Measurements from ENCODE around the gene BEX4.
"Not testable (repeated sequence)": the region's sequence is repeated elsewhere in the genome, so short reads cannot be mapped to it uniquely, and the experiment has no call there.

Gene BEX4, protein sequence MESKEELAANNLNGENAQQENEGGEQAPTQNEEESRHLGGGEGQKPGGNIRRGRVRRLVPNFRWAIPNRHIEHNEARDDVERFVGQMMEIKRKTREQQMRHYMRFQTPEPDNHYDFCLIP

DNA sequence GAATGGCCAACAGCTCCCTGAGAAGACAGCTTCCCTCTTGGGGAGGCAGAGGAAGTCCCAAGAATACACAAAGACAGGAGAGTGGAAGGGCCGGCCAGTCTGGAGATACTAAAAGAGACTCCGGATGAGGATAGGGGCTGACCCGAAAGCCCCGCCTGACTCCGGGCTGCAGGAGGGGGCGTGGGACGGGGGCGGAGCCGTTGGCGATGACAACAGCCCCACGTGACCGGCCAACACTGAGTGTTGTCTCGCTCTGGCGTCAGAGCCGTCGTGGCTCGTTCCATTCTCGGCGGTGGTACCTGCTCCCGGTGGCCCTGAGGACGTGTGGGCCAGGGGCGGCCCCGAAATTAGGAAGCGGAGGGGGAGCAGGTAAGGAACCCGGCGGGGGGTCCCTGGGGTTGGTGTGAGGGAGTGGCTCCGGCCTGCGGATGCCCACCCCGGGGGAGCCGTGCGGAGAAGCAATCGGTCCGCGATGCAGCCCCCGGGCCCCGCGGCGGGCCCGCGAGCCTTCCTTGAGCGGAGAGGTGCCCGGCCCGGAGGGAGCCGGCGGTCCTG is at the start of gene BEX4:
TSS of gene BEX4 (plus strand) at position 239 of the 555 bp plus-strand sequence. CDS start 1,046 bp downstream, outside the sequence.
- ATAC-seq (peak; percentile 94), DNase-seq (peak; percentile 81)

DNA sequence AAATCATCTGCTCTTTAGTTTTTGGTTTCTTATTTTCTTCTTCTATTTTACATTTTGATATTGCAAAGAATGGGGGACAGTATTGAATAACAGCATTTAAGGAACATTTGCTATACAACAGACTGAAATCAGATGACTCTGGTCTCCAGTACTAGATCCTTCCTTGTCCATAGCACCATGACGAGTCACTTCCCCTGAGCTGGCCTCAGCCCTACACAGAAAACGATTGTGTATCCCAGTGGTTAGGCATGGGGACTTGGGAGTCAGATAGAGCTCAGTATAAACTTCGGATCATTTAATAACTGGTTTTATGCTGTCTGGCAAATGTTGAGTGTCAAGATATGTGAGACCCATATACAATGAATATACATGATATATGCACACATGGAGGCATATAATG is 44.7 kb upstream of the BEX4 start:
- no peak for DNase-seq
- no peak for ATAC-seq

DNA sequence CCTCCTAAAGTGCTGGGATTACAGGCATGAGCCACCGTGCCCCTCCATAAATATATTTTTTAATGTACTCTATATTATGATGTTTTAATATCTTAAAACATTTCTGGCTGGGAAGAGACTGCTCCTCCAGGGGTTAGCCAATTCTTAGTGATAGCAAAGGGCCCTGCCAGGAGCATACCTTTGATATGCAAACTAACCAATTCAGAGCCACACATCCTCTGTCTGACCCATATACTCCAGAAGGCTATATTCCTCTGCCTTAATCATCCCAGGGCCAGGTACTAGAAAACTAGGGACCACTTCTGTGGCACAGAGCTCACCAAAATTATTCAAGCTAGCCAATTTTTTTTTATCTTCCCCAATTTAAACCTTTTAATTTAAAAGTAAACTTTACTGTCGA is 43.6 kb upstream of the BEX4 start:
- DNase-seq, result no peak
- no peak for ATAC-seq

DNA sequence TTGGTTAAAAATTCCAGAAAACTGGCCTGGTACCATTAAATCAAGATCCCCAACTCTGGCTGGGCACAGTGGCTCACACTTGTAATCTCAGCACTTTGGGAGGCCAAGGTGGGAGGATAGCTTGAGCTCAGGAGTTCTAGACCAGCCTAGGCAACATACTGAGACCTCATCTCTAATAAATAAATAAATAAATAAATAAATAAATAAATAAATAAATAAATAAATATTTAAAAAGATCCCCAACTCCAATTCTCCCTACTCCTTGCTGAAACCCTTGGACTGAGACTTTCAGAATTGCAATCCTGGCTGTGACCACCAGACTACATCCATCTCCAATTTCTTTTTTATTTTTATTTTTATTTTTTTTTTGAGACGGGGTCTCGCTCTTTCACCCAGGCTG is 39.7 kb upstream of the BEX4 start:
- DNase-seq, ATAC-seq: not testable (repeated sequence)

DNA sequence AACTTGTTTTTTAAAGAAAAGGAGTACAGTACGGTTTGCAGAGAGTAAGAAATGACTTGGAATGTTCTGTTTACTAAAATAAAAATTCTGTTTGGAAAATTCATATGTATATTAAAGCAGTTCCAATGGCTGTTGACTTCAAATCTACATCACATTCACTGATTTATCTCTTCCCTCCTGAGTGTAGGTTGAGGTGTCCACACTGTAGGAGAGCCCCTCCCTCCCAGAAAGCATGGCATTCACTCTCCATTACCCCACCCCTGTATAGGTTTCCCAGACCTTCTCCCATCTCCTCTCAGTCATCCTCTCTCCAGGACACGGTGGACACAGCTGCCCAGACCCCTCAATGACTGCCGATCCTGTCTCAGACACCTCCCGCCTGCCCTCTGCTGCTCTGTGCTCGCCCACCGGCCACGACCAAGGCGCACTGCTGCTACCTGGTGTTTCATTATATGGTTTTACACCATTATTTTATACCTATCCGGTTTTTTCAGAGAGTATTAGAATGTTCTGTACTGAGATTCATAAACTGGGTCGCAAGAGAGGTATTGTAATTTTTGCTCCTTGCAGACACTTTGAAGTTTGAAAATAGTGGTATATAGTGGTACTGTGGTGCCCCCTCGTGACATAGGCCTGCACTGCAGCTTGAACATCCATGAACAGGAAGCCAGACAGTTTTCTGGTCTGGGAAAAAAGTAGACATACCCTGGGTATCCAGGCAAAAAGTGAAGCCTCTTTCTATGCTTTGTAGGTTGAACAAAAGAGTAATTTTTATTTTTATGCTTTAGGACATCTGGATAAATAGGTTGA is 38.8 kb upstream of the BEX4 start:
- ATAC-seq, result no peak
- peak; percentile 49 for DNase-seq

DNA sequence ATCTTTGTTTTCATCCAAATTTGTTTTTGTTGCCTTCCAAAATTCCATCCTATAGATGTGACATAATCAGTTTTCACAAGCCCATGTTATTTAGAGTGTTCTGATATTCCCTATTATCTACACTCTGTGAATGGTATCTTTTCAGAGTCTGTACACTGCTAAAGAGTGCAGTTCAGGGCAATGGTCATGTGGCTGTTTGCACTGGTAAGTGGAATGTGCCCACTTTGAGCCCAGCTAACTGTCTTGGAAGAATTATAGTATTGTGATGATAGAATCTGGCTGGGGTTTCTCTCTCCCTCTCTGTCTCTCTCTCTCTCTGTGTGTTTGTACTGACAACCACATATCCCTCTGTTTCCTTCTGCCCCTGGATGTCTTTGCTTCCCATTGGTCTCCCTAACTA is 37.4 kb upstream of the BEX4 start:
- DNase-seq (no peak), ATAC-seq (no peak)

DNA sequence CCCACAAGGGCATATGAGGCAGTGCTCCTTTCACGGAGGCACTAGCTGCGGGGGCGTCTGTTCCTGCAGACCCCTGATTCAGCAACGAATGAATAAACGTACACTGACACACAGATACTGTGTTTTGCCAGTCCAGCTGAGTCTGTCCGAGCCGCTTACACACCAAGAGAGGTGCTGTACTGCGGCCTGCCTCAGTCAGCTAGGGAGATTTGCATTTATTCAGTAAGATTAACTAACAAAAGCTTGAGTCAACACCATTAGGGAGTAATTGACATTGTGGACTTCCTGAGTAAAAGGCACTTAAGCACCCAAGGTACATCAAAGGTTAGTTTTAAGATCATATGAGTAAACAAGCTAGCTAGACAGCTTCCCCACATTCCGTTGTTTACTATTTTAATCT is 31.0 kb upstream of the BEX4 start:
- ATAC-seq, result no peak
- DNase-seq, result no peak

DNA sequence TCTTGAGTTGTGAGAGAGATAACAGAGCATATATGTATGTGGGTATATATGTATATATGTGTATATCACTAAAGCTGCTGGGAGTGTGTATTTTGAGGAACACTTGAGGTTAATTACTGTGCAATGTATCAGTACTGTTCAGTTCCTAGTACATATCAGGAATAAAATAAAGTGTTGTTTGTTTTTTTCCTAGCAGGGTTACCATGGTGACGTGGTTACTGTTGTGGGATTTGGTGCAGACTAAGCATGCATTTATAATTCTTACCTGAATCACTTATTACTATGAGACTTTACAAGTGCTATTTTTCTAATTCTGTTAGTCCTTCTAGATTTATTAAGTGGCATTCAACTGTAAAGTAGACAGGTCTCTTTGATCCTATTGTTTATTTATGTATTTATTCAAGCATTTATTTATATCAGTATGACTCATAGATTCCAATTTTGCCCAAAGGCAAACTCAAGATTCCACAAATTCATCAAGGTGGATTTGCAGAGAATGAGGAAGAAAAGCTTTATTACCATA is 26.9 kb upstream of the BEX4 start:
- no peak for ATAC-seq

DNA sequence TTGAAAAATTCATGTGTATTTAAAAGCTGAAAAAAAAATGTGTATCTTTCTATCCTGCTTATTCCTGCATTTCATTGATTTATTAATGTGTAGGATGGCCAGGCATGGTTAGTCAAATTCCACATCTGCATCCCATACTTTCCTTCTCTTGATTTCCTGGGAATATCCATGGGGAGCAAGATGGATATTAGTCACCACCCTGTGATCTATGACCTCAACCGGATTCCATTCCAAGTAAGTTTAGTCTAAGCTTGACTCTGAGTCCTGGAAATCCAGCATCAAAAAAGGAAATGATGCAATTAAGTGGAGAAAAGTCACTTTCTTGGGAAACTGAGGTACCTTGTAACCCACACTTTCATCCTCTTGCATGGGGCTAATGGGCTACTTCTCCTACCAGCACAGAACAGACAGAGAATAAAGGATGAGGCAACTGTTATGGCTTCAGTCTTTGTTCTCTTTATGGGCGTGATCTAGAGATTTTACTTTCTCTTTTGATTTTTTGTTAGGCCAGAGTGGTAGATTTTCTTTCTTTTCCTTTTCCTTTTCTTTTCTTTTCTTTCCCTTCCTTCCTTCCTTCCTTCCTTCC is 17.1 kb upstream of the BEX4 start:
- ATAC-seq (no peak), DNase-seq (no peak)

More for the DNA sequence above, 26.9 kb upstream of the BEX4 start:
- no peak for DNase-seq

DNA sequence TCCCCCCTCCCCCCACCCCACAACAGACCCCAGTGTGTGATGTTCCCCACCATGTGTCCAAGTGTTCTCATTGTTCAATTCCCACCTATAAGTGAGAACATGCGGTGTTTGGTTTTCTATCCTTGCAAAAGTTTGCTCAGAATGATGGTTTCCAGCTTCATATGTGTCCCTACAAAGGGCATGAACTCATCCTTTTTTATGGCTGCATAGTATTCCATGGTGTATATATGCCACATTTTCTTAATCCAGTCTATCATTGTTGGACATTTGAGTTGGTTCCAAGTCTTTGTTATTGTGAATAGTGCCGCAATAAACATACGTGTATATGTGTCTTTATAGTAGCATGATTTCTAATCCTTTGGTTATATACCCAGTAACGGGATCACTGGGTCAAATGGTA is 16.2 kb upstream of the BEX4 start:
- not testable (repeated sequence) for ATAC-seq

DNA sequence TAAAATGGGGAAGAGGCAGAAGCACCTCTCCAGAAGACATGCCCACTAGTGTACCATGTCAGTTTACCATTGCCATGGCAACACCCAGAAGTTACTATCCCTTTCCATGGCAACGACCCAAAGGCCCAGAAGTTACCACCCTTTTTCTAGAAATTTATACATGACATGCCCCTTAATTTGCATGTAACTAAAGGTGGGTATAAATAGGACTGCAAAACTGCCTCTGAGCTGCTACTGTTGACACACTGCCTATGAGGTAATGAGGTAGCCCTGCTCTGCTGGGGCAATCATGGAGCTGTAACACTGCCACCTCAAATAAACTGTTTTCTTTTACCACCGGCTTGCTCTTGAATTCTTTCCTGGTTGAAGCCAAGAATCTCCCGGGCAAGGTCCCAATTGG is 13.9 kb upstream of the BEX4 start:
- no peak for DNase-seq
- no peak for ATAC-seq

More for the DNA sequence above, 16.2 kb upstream of the BEX4 start:
- DNase-seq, result not testable (repeated sequence)

DNA sequence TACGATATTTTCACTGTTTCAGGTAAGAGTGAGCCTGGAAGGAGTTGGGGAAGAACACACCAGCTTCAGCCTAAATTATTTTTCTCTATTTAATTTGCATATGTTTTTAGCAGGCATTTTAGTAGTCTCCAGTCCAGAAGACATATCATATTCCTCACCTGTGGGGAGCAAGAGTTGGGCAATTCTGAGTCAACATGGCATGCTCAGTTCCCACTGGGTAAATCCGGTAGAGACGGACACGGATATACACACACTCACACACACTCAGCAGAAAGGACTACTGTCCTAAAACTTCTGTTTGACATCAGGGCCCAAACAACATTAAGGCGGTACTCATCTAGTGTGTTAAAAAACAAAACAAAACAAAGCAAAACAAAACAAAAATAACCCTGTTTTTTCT is 4.9 kb upstream of the BEX4 start:
- DNase-seq (no peak), ATAC-seq (no peak)

DNA sequence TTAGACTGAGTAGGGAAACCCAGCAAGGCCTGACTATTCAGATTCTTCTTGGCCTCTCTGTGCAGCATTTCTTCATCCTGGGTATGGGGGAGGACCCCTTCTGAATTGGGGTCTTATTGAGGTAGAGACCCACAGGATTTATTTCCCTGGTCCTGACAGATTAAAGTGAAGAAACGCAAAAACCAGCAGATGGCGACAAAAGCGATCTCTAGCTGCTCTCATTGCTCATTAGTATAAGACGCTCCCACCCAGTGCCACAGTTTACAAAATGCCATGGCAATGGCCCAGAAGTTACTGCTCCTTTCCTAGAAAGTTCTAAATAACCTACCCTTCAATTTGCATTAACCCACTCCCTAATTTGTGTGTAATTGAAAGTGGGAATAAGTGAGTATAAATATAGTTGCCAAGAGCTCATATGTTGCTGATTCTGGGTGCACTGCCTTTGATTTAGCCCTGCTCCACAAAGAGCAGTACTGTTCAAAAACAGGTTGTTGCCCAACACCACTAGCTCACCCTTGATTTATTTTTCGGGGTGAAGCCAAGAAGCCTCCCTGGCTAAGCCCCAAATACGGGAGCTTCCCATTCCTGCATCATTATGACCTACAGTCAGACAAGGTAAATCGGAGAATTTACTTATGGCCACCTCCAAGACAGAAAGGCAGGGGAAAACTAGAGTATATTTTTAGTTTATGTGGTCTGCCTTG is 3.7 kb upstream of the BEX4 start:
- DNase-seq, result peak; percentile 30
- peak; percentile 14 for ATAC-seq

DNA sequence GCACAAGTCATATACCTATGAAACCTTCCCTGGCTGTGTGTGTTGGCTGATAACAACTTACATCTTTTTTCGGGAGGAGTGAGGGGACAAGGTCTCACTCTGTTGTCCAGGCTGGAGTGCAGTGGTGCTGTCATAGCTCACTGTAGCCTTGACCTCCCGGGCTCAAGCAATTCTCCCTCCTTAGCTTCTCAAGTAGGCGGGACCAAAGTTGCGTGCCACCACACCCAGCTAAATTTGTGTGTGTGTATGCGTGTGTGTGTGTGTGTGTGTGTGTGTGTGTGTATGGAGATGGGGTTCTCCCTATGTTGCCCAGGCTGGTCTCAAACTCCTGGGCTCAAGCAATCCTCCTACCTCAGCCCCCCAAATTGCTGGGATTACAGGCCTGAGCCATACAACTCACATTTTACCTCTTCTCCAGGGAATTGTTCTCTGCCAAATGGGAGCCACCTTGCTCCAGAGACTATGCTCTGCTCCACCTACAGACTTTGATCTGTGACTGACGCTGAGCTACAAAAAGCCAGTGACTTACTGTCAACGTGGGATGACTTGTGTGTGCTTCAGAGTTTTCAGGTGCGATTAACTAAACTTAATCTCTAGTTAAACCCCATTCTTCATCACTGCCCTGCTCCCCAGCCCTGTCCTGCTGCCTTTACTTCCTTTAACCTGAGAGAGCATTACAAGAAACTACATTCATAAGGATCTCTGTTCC is 2.0 kb upstream of the BEX4 start:
- no peak for ATAC-seq
- no peak for DNase-seq

DNA sequence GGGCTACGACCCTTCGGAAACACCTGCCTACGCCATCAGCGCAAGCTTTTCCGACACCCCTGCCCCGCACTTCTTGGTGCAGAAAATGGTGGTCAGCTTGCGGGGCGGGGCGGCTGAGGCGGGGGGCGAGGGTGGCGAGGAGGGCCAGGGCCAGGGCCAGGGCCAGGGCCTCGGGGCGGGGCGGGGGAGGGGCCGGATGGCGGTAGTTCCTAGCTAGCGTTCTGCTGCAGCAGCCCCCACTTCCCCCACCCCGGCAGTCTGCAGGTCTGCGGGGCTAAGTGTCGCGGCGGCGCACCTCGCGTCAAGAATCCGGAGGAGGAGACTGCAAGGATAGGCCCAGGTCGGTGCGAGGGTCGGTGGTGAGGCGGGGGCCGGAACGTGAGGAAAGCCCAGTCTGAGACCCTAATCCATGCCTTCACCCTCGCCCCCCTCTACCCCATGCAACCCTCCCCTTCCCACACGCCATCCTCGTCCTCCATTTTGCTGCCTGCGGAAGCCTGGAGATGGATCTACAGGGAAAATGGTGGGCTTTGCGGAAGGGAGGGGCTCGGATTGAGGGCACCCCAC is 600 bp downstream of the BEX4 start:
- DNase-seq (peak; percentile 27), ATAC-seq (peak; percentile 15)

DNA sequence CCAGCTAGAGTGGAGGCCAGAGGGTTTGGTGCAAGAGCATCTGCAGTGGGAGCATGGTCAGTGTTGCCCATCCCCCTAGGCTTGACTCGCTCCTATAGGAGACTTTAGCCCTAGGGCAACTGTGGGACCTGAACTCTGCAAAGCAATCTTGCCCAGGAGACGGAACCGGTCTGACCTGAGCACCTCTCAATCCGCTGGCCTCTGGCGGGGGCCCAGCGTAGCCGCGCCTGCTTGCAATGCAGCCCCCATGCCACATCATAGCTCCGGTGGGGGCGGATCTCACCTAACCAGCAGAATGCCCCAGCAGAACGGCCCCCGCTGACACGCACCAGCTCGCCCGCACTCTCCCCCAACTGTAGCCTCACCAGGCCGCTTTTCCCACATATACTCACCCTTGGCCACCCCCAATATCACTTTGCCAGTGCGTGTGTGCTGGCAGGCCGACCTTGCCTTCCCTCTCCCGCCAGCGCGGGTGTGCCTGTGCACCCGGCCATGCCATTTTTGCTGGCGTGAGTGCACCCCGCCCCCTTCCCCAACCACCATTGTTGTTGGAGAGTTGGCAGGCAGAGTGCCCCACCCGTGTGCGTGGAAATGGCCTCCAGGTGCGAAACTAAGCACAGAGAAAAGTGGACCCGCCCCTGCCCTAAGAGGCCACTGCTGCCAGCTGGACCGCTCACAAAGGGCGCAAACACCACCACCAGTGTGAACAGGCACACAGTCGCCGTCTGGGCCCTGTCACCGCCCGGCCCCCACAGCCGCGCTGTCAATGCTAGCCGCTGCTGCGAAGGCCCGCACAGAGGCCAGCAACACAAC is 5.8 kb downstream of the BEX4 start:
- DNase-seq, result no peak
- ATAC-seq, result no peak

DNA sequence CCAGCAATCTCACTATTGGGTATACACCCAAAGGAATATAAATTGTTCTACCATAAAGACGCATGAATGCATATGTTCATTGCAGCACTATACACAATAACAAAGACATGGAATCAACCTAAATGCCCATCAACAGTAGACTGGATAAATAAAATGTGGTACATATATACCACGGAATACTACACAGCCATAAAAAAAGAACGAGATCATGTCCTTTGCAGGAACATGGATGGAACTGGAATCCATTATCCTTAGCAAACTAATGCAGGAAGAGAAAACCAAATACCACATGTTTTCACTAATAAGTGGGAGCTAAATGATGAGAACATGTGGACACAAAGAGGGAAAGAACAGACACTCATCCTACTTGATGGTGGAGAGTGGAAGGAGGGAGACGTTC is 11.0 kb downstream of the BEX4 start:
- not testable (repeated sequence) for DNase-seq, ATAC-seq

DNA sequence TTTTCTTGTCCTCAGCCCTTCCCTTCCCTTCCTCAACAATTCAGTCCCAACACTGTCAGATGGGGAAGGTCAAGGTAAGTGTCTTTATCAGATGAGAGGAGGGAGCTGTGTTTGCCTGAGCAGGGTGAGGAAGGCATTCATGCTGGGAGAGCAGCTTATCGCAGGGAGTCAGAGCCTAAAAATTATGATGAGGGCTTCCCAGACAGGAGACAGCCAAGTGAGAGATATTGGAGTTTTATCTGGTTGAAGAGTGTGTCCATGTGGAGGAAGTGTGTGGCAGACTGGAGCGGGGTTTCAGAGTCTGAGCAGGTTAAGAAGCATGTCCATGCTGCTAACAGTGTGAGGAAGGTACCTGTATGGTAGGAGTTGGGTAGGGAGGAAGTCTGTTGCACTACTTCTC is 18.4 kb downstream of the BEX4 start:
- DNase-seq (no peak), ATAC-seq (no peak)

DNA sequence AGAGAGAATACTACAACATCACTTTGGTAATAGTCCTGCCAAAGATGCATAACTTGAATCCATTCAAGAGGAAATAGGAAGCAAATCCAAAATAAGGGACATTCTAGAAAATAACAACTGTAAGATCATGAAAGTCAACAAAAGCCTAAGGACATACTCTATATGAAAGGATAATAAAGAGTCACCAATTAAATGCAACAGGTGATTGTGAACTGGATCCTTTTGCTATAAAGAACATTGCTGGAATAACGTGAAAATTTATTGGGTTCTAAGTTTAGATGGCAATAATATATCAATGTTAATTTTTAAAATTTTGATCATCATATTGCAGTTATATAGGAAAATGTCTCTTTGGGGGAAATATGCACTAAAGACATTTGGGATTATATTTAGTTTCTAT is 20.0 kb downstream of the BEX4 start:
- ATAC-seq (no peak), DNase-seq (no peak)

DNA sequence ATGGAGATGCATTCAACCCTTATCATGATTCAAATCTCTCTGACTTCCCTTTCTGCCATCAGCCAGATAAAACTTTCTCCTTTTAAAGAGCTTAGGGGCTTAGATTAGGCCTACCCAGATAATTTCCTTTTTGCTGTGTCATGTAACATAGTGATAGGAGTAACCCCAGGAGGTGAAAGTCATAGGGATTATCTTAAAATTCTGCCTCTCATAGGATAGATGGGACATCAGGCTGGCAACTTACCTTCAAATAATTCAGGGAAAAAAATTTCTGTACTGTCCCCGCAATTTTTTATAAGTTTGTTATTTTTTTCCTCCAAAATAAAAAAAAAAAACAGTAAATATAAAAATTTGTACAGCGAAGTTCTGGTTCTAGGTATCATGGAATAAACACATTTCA is 20.7 kb downstream of the BEX4 start:
- ATAC-seq, result not testable (repeated sequence)

More for the DNA sequence above, 20.7 kb downstream of the BEX4 start:
- DNase-seq, result not testable (repeated sequence)
